Measurements from ENCODE around the gene OR2A42. TPM values are rescaled to one million over a fixed set of nuclear protein-coding genes. Genes with fewer than 3 reads are reported as not detected.
"Not testable (repeated sequence)": the region's sequence is repeated elsewhere in the genome, so short reads cannot be mapped to it uniquely, and the experiment has no call there.

OR2A42 gene
- total RNA-seq, 1 experiment from 2014 or later: not detected

GRCh38 chr7:144223675-144224074 is 15.7 kb downstream of the OR2A42 start:
- DNase-seq (ENCODE audit: low spot score): not testable (repeated sequence)

DNA sequence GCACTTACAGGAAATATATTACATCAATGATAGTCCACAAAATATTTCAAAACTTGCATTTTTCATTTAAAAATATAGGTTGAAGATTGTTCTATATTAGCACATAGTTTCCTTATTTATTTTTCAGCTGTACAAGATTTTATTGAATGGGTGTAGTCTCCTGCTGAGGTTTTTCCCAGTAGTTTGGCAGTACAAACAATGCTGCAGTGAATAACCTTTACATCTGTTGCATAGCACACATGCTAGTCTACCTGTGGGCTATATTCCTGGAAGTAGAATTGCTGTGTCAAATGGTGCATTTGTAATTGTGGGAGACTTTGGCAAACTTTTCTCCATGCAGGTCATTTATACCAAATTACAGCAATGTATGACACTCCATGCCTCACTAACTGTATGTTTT is 18.9 kb downstream of the OR2A42 start:
- DNase-seq (ENCODE audit: low spot score): not testable (repeated sequence)

GRCh38 chr7:144219149-144219548 is 20.3 kb downstream of the OR2A42 start:
- not testable (repeated sequence) for DNase-seq (ENCODE audit: low spot score)

DNA sequence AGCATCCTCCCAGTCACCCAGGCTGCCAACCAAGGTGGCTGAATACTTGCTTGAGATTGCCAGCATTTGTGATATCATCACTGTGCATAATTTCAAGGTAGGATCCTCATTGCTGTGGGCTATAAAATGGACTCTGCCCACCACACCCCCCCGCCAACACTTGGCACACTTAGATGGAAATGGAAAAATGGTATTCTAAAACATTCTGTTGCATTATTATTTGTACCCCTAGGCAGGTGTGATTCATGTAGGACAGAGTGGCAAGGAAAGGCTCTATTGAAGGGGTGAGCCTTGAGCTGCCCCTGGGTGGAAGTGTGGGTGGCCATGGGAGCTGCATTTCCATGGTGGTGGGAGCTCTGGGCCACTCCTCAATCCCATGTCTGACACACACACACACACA is 20.8 kb downstream of the OR2A42 start:
- DNase-seq (ENCODE audit: low spot score): not testable (repeated sequence)

GRCh38 chr7:144217200-144217599 is 22.2 kb downstream of the OR2A42 start:
- not testable (repeated sequence) for DNase-seq (ENCODE audit: low spot score)

DNA sequence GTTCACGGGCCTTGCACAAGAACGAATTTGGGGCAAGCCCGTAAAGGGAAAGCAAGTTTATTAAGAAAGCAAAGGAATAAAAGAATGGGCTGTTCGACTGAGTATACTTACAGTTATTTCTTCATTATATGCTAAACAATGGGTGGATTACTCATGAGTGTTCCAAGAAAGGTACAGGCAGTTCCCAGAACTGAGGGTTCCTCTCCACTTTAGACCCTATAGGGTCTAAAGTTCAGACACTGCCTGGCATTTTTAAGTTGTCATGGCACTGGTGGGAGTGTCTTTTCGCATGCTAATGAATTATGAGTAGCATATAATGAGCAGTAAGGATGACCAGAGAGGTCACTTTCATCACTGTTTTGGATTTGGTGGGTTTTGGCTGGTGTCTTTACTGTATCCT is 34.1 kb downstream of the OR2A42 start:
- not testable (repeated sequence) for DNase-seq (ENCODE audit: low spot score)

DNA sequence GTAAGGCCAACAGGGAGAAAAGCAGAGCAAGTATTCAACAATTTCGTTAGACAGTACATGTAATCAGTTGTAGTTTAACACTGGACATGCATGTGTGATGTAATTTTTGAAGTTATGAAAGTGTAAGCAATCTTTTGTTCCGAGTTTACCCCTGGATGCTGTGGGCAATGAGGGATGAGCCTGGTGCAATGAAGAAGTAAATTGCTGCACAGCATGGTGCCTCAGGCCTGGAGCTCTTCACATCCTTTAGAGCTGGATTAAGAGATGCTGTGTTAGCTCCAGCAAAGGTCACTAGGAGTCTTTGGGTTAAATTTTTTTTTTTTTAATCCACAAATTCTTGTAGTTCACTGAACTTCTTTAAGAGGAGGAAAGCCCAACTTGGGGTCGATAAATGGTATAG is 36.3 kb downstream of the OR2A42 start:
- not testable (repeated sequence) for DNase-seq (ENCODE audit: low spot score)

DNA sequence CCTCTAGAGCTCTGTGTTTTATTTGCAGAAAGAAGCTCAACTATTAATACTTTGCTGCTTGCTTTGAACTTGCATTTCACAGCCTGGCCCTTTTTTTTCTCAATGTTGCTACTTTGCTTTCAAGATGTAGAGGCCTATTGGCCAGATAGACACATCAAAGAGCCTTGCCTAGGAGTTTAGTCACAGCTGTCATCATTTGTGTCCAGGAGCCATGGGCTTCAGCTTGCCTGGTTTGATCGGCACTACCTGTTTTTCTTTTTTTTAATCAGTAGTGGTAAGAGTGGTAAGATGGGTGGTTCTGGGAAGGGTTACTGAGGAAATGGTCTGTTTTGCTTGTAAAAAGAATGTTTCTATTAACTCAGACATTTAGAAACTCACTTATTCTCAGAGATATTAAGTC is 37.4 kb downstream of the OR2A42 start:
- not testable (repeated sequence) for DNase-seq (ENCODE audit: low spot score)

- not testable (repeated sequence) for DNase-seq (ENCODE audit: low spot score)
These were observed 40.5 kb downstream of the OR2A42 start for GRCh38 chr7:144198934-144199333.

DNA sequence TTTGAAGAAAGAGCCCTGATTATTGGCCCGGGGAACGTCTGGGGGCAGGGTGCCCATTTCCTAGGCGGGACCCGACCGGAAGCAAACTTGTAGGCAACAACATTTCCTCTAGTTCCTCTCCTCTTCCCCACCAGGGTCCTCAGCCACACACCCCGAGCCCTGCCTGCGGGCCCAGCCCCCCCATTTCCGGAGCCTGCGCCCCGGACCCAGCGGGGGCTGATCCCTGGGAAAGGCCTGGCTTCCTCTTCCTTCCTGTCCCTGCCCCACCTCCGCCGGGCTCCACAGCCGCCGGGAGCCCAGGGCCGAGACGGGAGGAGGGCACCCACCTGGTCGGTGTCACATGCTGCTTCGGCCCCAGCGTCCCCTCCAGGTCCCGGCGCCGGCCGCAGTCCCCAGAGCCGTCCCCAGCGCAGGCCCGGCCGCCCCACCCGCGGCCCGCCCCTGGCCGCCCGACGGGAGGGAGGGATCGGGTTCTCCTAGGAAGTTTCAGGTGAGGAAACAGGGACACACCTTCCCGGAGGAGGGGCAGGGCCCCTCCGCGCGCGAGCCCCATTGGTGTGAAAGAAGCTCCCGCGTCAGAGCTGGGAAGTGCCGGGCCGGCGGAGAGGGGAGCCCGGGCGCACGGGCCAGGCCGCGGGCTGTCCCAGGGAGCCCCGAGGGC is 44.1 kb downstream of the OR2A42 start, which contains the start of gene ARHGEF35:
ARHGEF35 (minus strand) TSS at position 622 of the 661 bp plus-strand sequence. CDS start 7,450 bp downstream, outside the sequence.
- DNase-seq (ENCODE audit: low spot score): not testable (repeated sequence)

DNA sequence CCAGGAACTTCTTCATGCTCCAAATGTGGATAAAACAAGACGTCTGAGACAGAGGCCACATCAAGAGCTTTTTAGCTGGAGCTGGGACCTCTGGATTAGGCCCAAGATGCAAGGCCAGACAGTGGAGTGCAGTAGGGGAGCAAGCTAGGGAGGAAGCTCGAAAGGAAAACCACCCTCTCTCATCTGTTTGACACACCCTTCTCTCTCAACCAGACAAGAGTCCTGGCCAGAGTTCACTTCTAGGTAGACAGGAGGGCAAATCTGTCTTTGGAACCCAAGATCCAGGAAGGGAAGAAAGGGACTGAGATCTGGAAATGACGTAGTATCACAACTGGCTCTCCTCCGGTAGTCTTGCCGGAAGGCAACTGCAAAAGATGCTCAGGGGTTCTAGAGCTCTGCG is 45.0 kb downstream of the OR2A42 start:
- DNase-seq (ENCODE audit: low spot score): not testable (repeated sequence)

GRCh38 chr7:144193782-144194181 is 45.6 kb downstream of the OR2A42 start:
- DNase-seq (ENCODE audit: low spot score): not testable (repeated sequence)

- DNase-seq (ENCODE audit: low spot score): not testable (repeated sequence)
These were observed 50.7 kb downstream of the OR2A42 start for GRCh38 chr7:144188578-144189171.

- DNase-seq (ENCODE audit: low spot score): not testable (repeated sequence)
These were observed 51.6 kb downstream of the OR2A42 start for GRCh38 chr7:144187848-144188247.

GRCh38 chr7:144183166-144183565 is 56.2 kb downstream of the OR2A42 start, which contains the start of gene CTAGE4:
TSS of gene CTAGE4 (plus strand) at chr7:144183466. CDS start at chr7:144183504, 38 bp downstream.
- not testable (repeated sequence) for DNase-seq (ENCODE audit: low spot score)

GRCh38 chr7:144179165-144179479 is 60.3 kb downstream of the OR2A42 start:
- not testable (repeated sequence) for DNase-seq (ENCODE audit: low spot score)

DNA sequence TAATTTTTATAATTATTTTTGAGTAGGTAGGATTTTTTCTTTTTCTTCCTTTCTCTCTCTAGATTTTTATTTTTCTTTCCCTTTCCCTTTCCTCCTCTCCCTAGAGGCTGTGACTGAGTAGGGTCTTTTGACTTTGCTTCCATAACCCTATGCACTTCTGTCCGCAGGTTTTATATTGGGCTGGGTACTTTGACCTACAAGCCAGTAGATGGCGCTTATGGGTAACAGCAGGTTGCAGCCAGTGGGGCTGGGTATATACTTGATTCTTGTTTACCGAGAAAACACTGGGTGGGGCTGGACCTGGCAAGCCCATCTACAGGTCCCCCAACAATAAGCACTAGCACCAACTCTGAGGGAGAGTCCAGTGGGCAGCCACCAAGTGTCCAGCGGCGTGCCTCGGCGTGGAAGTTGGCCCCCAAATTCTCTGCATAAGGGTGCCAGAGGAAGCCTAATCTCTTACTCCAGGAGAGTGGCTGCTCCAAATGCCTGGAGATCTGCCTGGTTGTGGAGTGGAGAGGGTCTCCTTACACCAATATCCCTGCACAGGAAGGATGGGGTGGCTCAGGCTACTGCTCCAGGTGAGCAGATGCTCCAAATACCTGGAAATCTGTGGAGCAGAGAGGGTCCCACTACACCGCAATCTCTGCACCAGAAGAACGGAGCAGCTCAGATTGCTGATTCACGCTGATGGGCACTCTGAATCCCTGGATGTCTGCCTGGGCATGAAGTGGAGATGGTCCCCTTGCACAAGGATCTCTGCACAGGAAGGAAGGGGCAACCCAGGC is 60.8 kb downstream of the OR2A42 start:
- DNase-seq (ENCODE audit: low spot score): not testable (repeated sequence)

Other genes starting within 250 kb of the OR2A42 start
- gene OR6B1, start 239.3 kb downstream of the OR2A42 start, total RNA-seq (2014; rRNA removed; shearing (Covaris generic)): not detected in 2 replicates
- gene OR2A5, start 190.7 kb downstream of the OR2A42 start, total RNA-seq (2014; rRNA removed; shearing (Covaris generic)): not detected in 2 replicates
- not detected in 2 replicates for gene OR2A25, start 169.8 kb downstream of the OR2A42 start, total RNA-seq (2014; rRNA removed; shearing (Covaris generic))
- gene OR2A12, start 153.3 kb downstream of the OR2A42 start, total RNA-seq (2014; rRNA removed; shearing (Covaris generic)): not detected in 2 replicates
- not detected in 2 replicates for gene OR2A2, start 130.0 kb downstream of the OR2A42 start, total RNA-seq (2014; rRNA removed; shearing (Covaris generic))
- not detected in 2 replicates for gene OR2A14, start 116.4 kb downstream of the OR2A42 start, total RNA-seq (2014; rRNA removed; shearing (Covaris generic))
- gene CTAGE4, start 56.1 kb downstream of the OR2A42 start, total RNA-seq (2014; rRNA removed; shearing (Covaris generic)): not detected in 2 replicates
- gene ARHGEF35, start 43.8 kb downstream of the OR2A42 start, total RNA-seq (2014; rRNA removed; shearing (Covaris generic)): not detected in 2 replicates
- gene OR2A7, start 25.2 kb upstream of the OR2A42 start, total RNA-seq (2014; rRNA removed; shearing (Covaris generic)): not detected in 2 replicates
- gene CTAGE8, start 29.7 kb upstream of the OR2A42 start, total RNA-seq (2014; rRNA removed; shearing (Covaris generic)): not detected in 2 replicates
- not detected in 2 replicates for gene OR2A1, start 72.8 kb upstream of the OR2A42 start, total RNA-seq (2014; rRNA removed; shearing (Covaris generic))
- not detected in 2 replicates for gene ARHGEF5, start 115.8 kb upstream of the OR2A42 start, total RNA-seq (2014; rRNA removed; shearing (Covaris generic))
- not detected in 2 replicates for gene NOBOX, start 164.1 kb upstream of the OR2A42 start, total RNA-seq (2014; rRNA removed; shearing (Covaris generic))

Data from A172 (cell line).